CD14-positive monocyte (primary cell): Measurements from ENCODE around the gene WEE1. TPM values are rescaled to one million over a fixed set of nuclear protein-coding genes. Genes with fewer than 3 reads are reported as not detected.
A peak's percentile ranks its signal among the peaks of the same experiment; 100 is the strongest.

Experiments used
- DNase-seq, 3 donors: peaks; one replicate each; pipeline ENCODE4 v3.0.0-alpha.2; 2011 to 2022
- H2AFZ ChIP-seq: 2 replicates; pipeline ENCODE4 v1.6.0; 2012; ENCODE audit warnings: mild to moderate bottlenecking, low read depth, low read length, inconsistent platforms; ENCODE audit not compliant: insufficient read depth, poor library complexity, severe bottlenecking
- H3K27ac ChIP-seq, 2 donors: 1 replicate in 1 of 2; 2 replicates in 1 of 2; pipeline ENCODE4 v1.5.1; 2012 to 2013; ENCODE audit warnings: low read length in 2 of 2, control low read depth in 1 of 2, inconsistent platforms in 1 of 2, low read depth in 1 of 2, mild to moderate bottlenecking in 1 of 2
- H3K27me3 ChIP-seq, 2 donors: one replicate each; pipeline versions ENCODE4 v1.6.0 to v1.6.1; 2011 to 2013; ENCODE audit warnings: low read length in 2 of 2; ENCODE audit not compliant: control insufficient read depth in 2 of 2, insufficient read depth in 2 of 2
- H3K36me3 ChIP-seq, 2 donors: replicated peaks in 1 of 2; 1 replicate in 1 of 2; 2 replicates in 1 of 2; pipeline versions ENCODE4 v1.5.1 to v1.6.1; 2012 to 2013; ENCODE audit warnings: low read length in 2 of 2, control low read depth in 1 of 2, inconsistent platforms in 1 of 2, mild to moderate bottlenecking in 1 of 2; ENCODE audit not compliant: insufficient read depth in 2 of 2, control insufficient read depth in 1 of 2
- H3K4me1 ChIP-seq, 2 donors: 1 replicate in 1 of 2; 2 replicates in 1 of 2; pipeline versions ENCODE4 v1.5.1 to v1.6.1; 2012 to 2013; ENCODE audit warnings: low read length in 2 of 2, control low read depth in 1 of 2, inconsistent platforms in 1 of 2, mild to moderate bottlenecking in 1 of 2, moderate library complexity in 1 of 2; ENCODE audit not compliant: insufficient read depth in 2 of 2, control insufficient read depth in 1 of 2
- H3K4me2 ChIP-seq: replicated peaks from 2 replicates; pipeline ENCODE3; 2012; ENCODE audit warnings: low read length, moderate library complexity, mild to moderate bottlenecking; ENCODE audit not compliant: poor library complexity, severe bottlenecking; ENCODE audit errors: extremely low read depth
- H3K4me3 ChIP-seq, 3 experiments: fragments of 200-600 bp in 1 of 3; sonication (generic) in 1 of 3; replicated peaks in 1 of 3; 1 replicate in 2 of 3; 2 replicates in 1 of 3; pipeline ENCODE4 v1.5.1; 2011 to 2013; ENCODE audit warnings: low read length in 3 of 3, mild to moderate bottlenecking in 3 of 3, control low read depth in 2 of 3, low read depth in 2 of 3, inconsistent platforms in 1 of 3, moderate library complexity in 1 of 3
- H3K79me2 ChIP-seq: 2 replicates; pipeline ENCODE4 v1.6.0; 2012; ENCODE audit warnings: mild to moderate bottlenecking, control low read depth, inconsistent platforms, low read length, moderate library complexity; ENCODE audit not compliant: insufficient read depth
- H3K9ac ChIP-seq: 2 replicates; pipeline ENCODE4 v1.6.0; 2017; ENCODE audit warnings: low read length, mild to moderate bottlenecking; ENCODE audit not compliant: insufficient read depth, poor library complexity, severe bottlenecking
- H3K9me3 ChIP-seq, 2 donors: replicated peaks in 1 of 2; 1 replicate in 1 of 2; 2 replicates in 1 of 2; pipeline versions ENCODE4 v1.5.1 to v1.6.1; 2012 to 2013; ENCODE audit warnings: low read length in 2 of 2, control low read depth in 1 of 2; ENCODE audit not compliant: control insufficient read depth in 1 of 2, insufficient read depth in 1 of 2
- H4K20me1 ChIP-seq: 2 replicates; pipeline ENCODE4 v1.6.0; 2012; ENCODE audit warnings: mild to moderate bottlenecking, low read length, control low read depth, moderate library complexity; ENCODE audit not compliant: insufficient read depth
- H3K27ac Mint-ChIP-seq, 7 donors: one replicate each; pipeline ENCODE4 v1.8.0; 2020; ENCODE audit warnings: mild to moderate bottlenecking in 7 of 7, mixed read lengths in 7 of 7, moderate library complexity in 6 of 7, inconsistent platforms in 2 of 7
- H3K27me3 Mint-ChIP-seq, 3 donors: one replicate each; pipeline ENCODE4 v1.8.0; 2021 to 2022; ENCODE audit warnings: low read depth in 3 of 3, mild to moderate bottlenecking in 3 of 3, mixed read lengths in 3 of 3, moderate library complexity in 3 of 3, inconsistent platforms in 1 of 3
- H3K36me3 Mint-ChIP-seq, 2 donors: one replicate each; pipeline ENCODE4 v1.8.0; 2020; ENCODE audit warnings: mixed read lengths in 2 of 2, inconsistent platforms in 1 of 2, mild to moderate bottlenecking in 1 of 2
- H3K4me1 Mint-ChIP-seq: one replicate; pipeline ENCODE4 v1.8.0; 2020; ENCODE audit warnings: mild to moderate bottlenecking, mixed read lengths
- H3K4me3 Mint-ChIP-seq, 2 donors: one replicate each; pipeline ENCODE4 v1.8.0; 2020; ENCODE audit warnings: mild to moderate bottlenecking in 2 of 2, mixed read lengths in 2 of 2, moderate library complexity in 1 of 2
- H3K9me3 Mint-ChIP-seq, 7 donors: one replicate each; pipeline ENCODE4 v1.8.0; 2020 to 2022; ENCODE audit warnings: mixed read lengths in 7 of 7, mild to moderate bottlenecking in 6 of 7, moderate library complexity in 6 of 7, inconsistent platforms in 2 of 7
- WGBS: methylation state at CpG from one replicate; pipeline ENCODE4 v1.1.5; 2013; ENCODE audit warnings: missing lambda C conversion rate; ENCODE audit not compliant: insufficient coverage; 5-methylcytosine and 5-hydroxymethylcytosine counted together
- intact Hi-C, 2 donors: fragments of 100-400 bp; cut with micrococcal nuclease; formaldehyde crosslinking; loops; one replicate each; pipeline versions ENCODE4 v1.15.0 to v1.15.1; 2023
- polyA plus RNA-seq, 3 donors: library from polyadenylated mRNA; depleted of rRNA in 1 of 3; unstranded in 2 of 3; stranded (reverse) in 1 of 3; fragments of 300-500 nt in 2 of 3; fragments of >200 nt in 1 of 3; fragmentation: Illumina TruSeq in 2 of 3; gene quantifications; 1 replicate in 2 of 3; 2 replicates in 1 of 3; pipeline ENCODE4 v1.2.3, GENCODE V29; 2012 to 2021
- TF ChIP-seq, protein P1 (sequence below): fragments of 200-600 bp; IDR thresholded peaks from one replicate; pipeline ENCODE4 v1.8.0; 2022; ENCODE audit warnings: antibody characterized with exemption, mild to moderate bottlenecking

Gene WEE1
- polyA plus RNA-seq, 3 donors, result 0.05 to 0.41 (median 0.22) TPM

DNA sequence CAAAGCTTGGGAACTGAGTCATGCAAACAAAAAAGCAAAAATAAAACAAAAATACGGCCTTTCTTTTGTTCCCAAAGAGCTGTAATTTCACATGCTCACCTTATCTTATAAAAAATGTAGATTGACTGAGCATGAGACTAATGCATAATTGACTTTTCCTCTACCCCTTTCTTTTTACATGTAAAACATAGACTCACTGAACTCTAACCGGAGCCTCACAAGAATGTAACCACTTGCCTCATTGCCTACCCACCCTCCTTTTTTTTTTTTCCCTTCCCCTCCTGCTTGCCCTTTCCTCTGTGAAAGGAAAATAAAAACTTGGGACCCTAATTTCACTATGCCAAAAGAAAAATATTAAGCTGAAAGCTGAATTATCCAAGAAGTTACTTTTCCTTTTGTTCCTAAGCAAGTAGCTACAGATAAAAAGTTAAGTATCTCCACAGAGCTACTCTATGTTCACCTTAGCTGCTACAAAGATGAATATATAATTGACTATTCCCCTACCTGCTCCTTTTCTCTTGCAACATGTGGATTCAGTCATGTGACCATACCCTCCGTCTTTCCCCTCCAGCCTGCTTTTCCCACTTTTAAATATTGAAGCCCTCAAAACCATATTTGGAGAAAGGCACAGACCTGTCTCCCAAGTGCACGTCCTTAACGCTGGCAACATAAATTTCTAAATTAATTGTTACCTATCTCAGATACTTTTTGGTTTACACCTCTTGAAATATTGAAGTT lies 39.6 kb upstream of the WEE1 start:
- Mint-ChIP-seq H3K4me3 (no peak overlapping the region), H3K4me1 (peaks cover 10% of the 10 kb centered on the region), H3K27ac (no peak overlapping the region), H3K9me3 (peaks cover 0 to 1% (median 0%) of the 10 kb centered on the region in 7 donors), H3K36me3 (peaks cover 6 to 11% of the 10 kb centered on the region in 2 donors), H3K27me3 (peaks cover 2 to 5% (median 2%) of the 10 kb centered on the region in 3 donors)
- Histone ChIP-seq H3K9me3 (no peaks in the 10 kb centered on the region), H3K27me3 (no peaks in the 10 kb centered on the region), H3K9ac (no peak overlapping the region), H3K36me3 (peaks cover 5% of the 10 kb centered on the region in 2 donors), H3K27ac (no peak overlapping the region), H3K4me3 (no peak overlapping the region), H4K20me1 (no peaks in the 10 kb centered on the region), H3K4me2 (no peak overlapping the region), H2AFZ (no peak overlapping the region), H3K4me1 (peaks cover 8 to 11% of the 10 kb centered on the region in 2 donors), H3K79me2 (no peaks in the 10 kb centered on the region)
- WGBS, result 93% methylated on average over 4 of the region's 5 CpGs
- DNase-seq, result no peak
- intact Hi-C loops, result loop anchor here (2.0 to 10.0 kb wide), 2 partner anchors 211 to 215 kb away; no protein-coding TSS in a partner anchor
- TF ChIP-seq, protein P1, sequence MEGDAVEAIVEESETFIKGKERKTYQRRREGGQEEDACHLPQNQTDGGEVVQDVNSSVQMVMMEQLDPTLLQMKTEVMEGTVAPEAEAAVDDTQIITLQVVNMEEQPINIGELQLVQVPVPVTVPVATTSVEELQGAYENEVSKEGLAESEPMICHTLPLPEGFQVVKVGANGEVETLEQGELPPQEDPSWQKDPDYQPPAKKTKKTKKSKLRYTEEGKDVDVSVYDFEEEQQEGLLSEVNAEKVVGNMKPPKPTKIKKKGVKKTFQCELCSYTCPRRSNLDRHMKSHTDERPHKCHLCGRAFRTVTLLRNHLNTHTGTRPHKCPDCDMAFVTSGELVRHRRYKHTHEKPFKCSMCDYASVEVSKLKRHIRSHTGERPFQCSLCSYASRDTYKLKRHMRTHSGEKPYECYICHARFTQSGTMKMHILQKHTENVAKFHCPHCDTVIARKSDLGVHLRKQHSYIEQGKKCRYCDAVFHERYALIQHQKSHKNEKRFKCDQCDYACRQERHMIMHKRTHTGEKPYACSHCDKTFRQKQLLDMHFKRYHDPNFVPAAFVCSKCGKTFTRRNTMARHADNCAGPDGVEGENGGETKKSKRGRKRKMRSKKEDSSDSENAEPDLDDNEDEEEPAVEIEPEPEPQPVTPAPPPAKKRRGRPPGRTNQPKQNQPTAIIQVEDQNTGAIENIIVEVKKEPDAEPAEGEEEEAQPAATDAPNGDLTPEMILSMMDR, result no peak

DNA sequence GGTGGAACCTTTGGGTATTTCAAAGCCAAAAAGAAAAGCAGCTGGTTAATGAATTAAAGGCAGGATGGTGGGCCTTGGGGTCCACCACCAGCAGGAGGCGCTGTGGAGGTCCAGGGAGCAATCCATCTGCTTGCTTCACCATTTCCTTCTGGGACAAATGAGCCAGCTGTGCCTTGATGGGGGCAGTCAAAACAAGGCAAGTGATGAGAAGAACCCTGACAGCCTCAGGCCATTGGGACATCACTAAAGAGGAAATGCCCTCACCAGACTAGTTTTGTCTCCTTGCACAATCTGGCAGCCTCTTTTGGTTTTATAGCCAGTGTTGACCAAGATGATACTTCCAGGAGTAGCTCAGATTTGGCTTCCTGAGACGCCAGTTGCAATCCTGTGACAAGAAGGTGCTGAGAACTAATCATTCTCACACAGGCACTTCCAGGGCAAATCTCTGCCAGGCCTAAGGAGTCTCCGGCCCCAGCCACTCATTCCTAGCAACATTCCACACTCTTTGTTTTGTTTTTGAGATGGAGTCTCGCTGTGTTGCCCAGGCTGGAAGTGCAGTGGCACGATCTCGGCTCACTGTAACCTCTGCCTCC lies 38.2 kb upstream of the WEE1 start:
- intact Hi-C loops, result loop anchor here (2.0 to 10.0 kb wide), 4 partner anchors 37 to 214 kb away; partner anchors contain the start of gene WEE1 (in 1 of the 2)
- Histone ChIP-seq H3K9me3 (no peaks in the 10 kb centered on the region), H3K4me3 (no peak overlapping the region), H4K20me1 (no peaks in the 10 kb centered on the region), H3K36me3 (no peaks in the 10 kb centered on the region), H3K4me2 (no peak overlapping the region), H3K27ac (peak overlapping the region in 1 of 2 donors; percentile 2), H3K4me1 (peaks cover 8 to 11% of the 10 kb centered on the region in 2 donors), H3K27me3 (no peaks in the 10 kb centered on the region), H2AFZ (no peak overlapping the region), H3K9ac (no peak overlapping the region), H3K79me2 (no peaks in the 10 kb centered on the region)
- no peak overlapping the region for H3K4me3 Mint-ChIP-seq
- 57% methylated on average over 5 of the region's 6 CpGs for WGBS
- H3K36me3 Mint-ChIP-seq, result peaks cover 5 to 10% of the 10 kb centered on the region in 2 donors
- TF ChIP-seq, protein P1, result peak; percentile 94
- peaks cover 0 to 1% (median 0%) of the 10 kb centered on the region in 7 donors for H3K9me3 Mint-ChIP-seq
- peaks cover 10% of the 10 kb centered on the region for H3K4me1 Mint-ChIP-seq
- DNase-seq, result peak; percentile 77 to 91 (median 86)
- peak overlapping the region in 5 of 7 donors; percentile 46 to 68 (median 58) for H3K27ac Mint-ChIP-seq
- peaks cover 2 to 5% (median 2%) of the 10 kb centered on the region in 3 donors for H3K27me3 Mint-ChIP-seq
